Left ventricle myocardium superior (tissue), 1 donor: ENCODE data around the gene FFAR3. TPM values are rescaled to one million over a fixed set of nuclear protein-coding genes. Genes with fewer than 3 reads are reported as not detected.
"Not testable (repeated sequence)": the region's sequence is repeated elsewhere in the genome, so short reads cannot be mapped to it uniquely, and the experiment has no call there.

Source experiments
- ATAC-seq: fragments of 200-7000 bp; cut with Tn5 transposase; one replicate; pipeline ENCODE4 v1.9.1; 2020; ENCODE audit warnings: mild to moderate bottlenecking, moderate library complexity
- DNase-seq: peaks from one replicate; pipeline ENCODE4 v3.0.0-alpha.2; 2020
- intact Hi-C: fragments of 100-400 bp; cut with micrococcal nuclease; formaldehyde crosslinking; loops from one replicate; pipeline ENCODE4 v1.11.0; 2022
- total RNA-seq: library from RNA; stranded (reverse); fragmentation: NEBNext Ultra II Directional; extraction: Animal tissue kit (Norgen Biotek cat#: 25700); gene quantifications from one replicate; pipeline ENCODE4 v1.2.1, GENCODE V29; 2021
- donor health status: DM: no; HTN: yes; CAD: no; lungs with severe emphysema.

The FFAR3 gene
- total RNA-seq, 1 donor from 2014 or later = not detected

DNA sequence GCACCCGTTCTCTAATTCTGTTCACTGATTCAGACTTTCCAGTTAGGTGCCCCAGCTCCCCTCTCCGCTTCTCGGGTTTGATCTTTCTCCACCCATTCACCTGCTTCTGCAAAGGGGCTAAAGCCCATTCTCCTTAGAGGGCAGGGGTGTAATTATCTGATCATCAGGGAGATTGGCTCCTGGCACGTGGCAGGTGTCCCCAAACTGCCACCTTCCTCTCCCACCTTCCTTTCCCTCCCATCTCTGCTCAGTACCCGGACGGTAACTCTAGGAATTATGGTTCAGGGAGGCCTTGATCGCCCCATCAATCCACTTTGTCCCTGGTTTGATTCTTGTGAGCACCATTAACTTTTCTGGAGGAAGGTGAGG, 10.3 kb upstream of the FFAR3 start:
- DNase-seq (no peak), ATAC-seq (no peak)
- intact Hi-C loops = no loop called here

DNA sequence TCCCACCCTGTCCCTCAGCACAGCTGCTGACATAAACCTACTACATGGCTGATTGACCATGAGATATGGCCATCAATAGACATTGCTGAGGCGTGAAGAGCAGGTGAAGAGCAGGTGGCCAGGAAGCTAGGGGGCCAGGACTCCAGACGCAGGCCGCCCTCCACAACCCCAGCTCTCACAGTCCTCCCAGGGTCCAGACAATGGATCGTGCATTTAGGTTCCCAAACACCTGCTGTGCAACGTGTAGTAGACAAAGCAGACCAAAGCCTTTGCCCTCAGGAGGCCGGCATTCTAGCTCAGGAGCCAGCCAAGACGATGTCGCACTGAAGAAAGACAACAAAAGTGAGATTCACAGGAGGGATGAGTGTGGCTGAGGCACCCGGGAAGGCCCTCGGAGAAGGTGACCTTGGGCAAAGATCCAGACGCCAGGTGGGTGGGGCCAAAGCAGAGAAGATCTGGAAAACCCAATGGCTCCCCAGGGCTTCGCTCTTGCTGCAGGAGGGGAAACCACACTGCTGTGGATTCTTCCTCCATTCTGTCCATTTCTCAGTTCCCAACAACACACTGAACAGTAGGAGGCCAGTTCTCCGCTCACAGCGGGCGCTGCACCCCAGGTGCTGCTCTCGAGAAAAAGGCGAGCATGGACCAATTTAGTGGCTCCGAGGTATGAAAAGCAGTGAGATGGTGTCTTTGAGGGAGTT, 9.2 kb upstream of the FFAR3 start:
- intact Hi-C loops = no loop called here
- ATAC-seq (no peak), DNase-seq (no peak)

DNA sequence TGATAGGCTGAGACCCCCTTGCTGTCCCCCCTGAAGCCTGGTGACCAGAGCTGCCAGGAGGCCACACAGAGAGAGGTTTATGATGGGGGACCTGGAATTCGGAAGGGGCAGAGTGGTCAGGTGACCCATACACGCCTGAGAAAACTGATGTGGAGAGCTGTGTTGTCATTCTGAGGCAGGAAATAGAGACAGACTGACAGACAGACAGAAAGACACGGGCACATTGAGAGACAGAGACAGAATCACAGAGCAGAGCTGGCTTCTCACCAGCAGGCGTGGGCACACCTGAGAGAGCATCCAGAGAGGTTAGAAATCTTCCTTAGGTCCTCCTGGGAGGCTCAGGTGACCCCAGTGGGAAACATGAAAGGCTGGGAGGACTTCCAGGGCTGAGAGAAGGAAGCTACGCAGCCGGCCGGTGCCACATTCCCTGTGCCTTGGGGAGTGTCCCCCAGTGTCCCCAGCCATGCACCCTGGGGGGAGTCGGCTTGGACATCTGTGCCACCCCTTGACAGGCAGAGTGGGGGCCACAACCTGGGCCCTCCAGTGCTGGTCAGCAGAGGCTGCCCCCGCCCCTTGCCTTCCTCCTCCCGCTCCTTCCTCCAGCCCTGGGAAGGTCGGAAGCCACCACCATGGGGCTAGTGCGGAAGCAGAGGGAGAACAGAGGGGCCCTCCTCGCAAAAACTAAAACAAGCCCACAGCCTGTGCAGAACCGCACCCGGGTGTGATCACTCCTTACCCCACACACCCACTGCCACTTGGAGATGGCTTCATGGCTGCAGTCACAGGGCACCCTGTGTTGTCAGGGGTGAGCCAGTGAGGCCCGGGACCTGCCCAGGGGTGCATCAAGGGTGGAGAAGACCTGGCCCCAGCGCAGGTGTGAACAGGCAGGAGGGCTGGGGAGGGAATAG, 8.4 kb upstream of the FFAR3 start:
- no peak for ATAC-seq
- no peak for DNase-seq
- intact Hi-C loops = loop anchor here (10.0 kb wide), 1 partner anchor 145 kb away; the partner anchor contains the start of gene KRTDAP

DNA sequence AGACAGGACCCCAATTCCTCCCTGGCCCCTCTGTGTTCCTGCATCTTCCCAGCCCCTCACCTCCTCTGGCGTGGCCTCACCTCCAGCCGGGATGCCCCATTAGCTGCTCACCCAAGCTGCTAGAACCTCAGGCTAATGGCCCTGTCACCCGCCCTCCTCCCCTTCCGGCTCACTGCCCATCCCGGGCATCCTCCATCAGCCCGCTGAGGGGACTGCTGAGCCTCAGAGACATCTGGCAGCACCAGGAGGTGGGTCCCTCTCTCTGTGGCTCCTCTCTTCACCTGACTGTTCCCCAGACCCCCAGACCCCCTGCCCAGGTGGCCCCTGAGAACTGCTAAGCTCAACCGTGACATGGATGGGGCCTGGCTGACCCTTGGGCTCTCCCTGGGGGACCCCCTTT, 7.7 kb upstream of the FFAR3 start:
- ATAC-seq = no peak
- no peak for DNase-seq
- intact Hi-C loops = loop anchor here (10.0 kb wide), 1 partner anchor 144 kb away; the partner anchor contains the start of gene KRTDAP

DNA sequence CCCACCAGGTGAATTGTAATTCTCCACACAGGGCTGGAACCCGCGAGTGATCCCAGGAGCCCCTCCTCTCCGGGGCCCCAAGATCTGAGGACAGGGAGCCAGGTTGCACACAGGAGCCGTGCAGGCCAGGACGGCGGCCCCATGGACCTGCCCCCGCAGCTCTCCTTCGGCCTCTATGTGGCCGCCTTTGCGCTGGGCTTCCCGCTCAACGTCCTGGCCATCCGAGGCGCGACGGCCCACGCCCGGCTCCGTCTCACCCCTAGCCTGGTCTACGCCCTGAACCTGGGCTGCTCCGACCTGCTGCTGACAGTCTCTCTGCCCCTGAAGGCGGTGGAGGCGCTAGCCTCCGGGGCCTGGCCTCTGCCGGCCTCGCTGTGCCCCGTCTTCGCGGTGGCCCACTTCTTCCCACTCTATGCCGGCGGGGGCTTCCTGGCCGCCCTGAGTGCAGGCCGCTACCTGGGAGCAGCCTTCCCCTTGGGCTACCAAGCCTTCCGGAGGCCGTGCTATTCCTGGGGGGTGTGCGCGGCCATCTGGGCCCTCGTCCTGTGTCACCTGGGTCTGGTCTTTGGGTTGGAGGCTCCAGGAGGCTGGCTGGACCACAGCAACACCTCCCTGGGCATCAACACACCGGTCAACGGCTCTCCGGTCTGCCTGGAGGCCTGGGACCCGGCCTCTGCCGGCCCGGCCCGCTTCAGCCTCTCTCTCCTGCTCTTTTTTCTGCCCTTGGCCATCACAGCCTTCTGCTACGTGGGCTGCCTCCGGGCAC, 6.7 kb upstream of the FFAR3 start:
- intact Hi-C loops = loop anchor here (2.0 to 10.0 kb wide), 2 partner anchors 117 to 143 kb away; partner anchors contain the start of gene KRTDAP
- no peak for ATAC-seq
- peak; percentile 20 for DNase-seq

DNA sequence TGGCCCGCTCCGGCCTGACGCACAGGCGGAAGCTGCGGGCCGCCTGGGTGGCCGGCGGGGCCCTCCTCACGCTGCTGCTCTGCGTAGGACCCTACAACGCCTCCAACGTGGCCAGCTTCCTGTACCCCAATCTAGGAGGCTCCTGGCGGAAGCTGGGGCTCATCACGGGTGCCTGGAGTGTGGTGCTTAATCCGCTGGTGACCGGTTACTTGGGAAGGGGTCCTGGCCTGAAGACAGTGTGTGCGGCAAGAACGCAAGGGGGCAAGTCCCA, 6.1 kb upstream of the FFAR3 start:
- DNase-seq = no peak
- ATAC-seq = no peak
- intact Hi-C loops = loop anchor here (2.0 to 10.0 kb wide), 2 partner anchors 117 to 143 kb away; partner anchors contain the start of gene KRTDAP

DNA sequence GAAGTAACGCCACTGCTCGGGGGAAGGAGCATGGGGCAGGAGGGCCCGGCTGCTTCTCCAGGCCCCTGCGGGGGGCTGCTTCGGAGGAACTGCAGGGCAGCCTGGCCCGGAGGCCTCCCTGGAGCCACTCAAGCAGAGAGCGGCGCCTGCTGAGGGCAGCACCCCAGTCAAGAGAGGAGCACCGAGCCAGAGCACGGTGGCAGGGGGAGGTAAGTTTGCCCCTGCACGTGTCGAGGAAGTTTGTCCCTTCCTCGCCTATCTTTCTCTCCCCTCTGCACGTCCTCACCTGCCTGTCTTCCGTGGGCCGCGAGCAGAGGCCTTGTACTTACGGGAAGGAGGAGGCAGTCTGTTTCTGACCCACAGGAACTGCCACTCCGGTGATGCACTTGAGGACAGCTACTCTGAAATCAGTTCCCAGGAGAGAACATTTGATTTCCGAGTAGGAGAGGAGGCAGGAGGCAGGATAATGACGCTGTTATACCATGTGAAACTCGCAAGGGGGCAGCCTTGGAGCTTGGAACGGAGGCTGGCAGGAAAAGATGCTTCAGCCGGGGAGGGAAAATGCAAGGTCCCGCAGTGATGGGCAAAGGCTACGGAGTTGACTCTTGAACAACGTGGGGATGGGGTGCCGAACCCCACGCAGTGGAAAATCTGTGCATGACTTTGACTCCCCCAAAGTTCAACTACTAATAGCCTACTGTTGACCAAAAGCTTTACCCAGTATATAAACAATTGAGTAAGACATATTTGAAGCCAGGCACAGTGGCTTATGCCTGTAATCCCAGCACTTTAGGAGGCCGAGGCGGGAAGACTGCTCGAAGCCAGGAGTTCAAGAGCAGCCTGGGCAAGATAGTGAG, 5.6 kb upstream of the FFAR3 start:
- ATAC-seq (peak; percentile 76), DNase-seq (peak; percentile 63)
- intact Hi-C loops = loop anchor here (2.0 to 10.0 kb wide), 2 partner anchors 116 to 142 kb away; partner anchors contain the start of gene KRTDAP

DNA sequence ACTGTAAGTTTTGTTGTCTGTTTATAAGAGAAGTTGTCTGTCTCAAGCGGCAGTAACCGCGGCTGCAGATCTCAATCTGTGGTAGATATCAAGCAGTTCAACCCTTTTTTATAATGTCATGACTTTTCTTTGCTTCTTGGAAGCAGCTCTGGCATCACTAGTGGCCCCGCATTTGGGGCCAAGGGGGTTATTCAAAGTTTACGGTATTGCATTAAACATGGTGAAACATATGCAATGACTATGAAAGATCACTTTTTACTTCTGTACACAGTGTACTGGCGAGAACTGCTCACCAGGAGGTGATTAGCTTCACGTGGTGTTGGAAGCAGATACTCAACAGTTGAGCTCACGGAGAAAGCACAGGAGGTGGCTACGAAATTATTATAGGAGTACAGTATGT, 4.6 kb upstream of the FFAR3 start:
- ATAC-seq (no peak), DNase-seq (no peak)
- intact Hi-C loops = loop anchor here (2.0 to 10.0 kb wide), 2 partner anchors 115 to 141 kb away; partner anchors contain the start of gene KRTDAP

DNA sequence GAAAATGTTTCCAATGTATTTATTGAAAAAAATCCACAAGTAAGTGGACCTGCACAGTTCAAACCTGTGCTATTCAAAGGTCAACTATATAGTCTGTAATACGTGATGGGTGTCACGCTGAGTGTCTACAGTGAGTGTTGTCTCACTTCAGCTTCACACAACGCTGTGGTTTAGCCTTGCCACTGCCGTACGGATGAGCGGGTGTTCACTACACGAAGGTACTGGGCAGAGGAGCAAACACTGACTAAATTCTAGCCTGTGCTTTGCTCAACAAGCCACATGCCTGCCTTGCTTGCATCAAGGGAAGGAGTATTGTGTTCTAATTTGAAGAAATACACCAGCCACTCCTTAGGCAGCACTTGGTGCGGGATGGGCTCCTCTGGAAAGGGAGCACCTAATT, 3.4 kb upstream of the FFAR3 start:
- DNase-seq (no peak), ATAC-seq (no peak)
- intact Hi-C loops = loop anchor here (10.0 kb wide), 1 partner anchor 140 kb away; the partner anchor contains the start of gene KRTDAP

DNA sequence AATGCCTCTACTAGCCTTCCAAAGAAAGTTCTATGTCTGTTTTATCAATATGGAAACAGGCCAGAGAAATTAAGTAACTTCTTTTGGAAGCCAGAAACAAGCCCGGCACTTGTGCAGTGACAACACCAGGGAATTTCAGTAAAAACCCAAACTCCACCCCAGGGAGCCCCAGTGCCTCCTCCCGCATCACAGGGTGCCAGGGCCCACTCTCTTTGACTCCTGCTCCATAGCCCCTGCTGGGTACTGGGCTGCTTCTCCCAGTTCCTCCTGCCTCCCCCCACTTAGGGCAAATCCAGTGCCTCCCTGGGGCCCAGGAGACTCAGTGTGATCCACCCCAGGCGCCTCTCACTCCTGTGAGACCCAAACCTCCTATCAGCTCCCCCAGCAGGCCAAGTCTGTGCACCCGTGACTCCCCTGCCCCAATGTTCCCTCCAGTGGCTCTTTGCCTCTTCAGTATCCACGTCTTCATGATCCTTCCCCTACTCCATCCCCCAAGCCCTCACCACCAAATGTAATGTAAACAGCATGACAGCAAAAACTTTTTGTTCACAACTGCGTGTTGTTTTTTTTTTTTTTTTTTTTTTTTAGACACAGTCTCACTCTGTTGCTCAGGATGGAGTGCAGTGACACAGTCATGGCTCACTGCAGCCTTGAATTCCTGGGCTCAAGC, 2.3 kb upstream of the FFAR3 start:
- ATAC-seq = peak; percentile 56
- no peak for DNase-seq
- intact Hi-C loops = loop anchor here (10.0 kb wide), 1 partner anchor 139 kb away; the partner anchor contains the start of gene KRTDAP

DNA sequence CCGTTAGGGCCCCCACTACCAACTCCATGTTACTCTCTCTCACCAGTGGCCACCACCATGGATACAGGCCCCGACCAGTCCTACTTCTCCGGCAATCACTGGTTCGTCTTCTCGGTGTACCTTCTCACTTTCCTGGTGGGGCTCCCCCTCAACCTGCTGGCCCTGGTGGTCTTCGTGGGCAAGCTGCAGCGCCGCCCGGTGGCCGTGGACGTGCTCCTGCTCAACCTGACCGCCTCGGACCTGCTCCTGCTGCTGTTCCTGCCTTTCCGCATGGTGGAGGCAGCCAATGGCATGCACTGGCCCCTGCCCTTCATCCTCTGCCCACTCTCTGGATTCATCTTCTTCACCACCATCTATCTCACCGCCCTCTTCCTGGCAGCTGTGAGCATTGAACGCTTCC, 574 bp downstream of the FFAR3 start:
- not testable (repeated sequence) for ATAC-seq, DNase-seq
- intact Hi-C loops = loop anchor here (10.0 kb wide), 1 partner anchor 136 kb away; the partner anchor contains the start of gene KRTDAP

DNA sequence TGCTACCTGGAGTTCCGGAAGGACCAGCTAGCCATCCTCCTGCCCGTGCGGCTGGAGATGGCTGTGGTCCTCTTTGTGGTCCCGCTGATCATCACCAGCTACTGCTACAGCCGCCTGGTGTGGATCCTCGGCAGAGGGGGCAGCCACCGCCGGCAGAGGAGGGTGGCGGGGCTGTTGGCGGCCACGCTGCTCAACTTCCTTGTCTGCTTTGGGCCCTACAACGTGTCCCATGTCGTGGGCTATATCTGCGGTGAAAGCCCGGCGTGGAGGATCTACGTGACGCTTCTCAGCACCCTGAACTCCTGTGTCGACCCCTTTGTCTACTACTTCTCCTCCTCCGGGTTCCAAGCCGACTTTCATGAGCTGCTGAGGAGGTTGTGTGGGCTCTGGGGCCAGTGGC, 1.1 kb downstream of the FFAR3 start:
- intact Hi-C loops = loop anchor here (10.0 kb wide), 1 partner anchor 135 kb away; the partner anchor contains the start of gene KRTDAP
- DNase-seq, ATAC-seq: not testable (repeated sequence)

DNA sequence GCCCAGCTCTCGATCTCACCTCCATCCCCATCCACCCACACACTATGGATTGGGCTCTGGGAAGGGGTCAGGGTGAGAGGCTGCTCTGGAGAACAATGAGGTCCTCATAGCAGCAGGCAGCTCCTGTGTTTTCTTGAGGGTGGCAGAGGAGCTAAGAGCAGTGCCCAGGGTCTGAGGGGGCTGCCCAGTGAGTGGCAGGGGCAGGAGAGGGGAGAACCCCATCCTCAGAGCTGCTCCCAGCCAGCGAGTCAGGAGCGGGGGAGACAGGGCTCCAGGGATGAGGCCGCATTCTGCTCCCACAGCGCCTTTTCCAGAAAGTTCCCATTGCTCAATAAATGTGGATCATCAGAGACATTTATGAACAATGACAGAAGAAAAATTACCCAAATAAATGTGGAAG, 1.8 kb downstream of the FFAR3 start:
- DNase-seq, ATAC-seq, intact Hi-C loops: not testable (repeated sequence)

DNA sequence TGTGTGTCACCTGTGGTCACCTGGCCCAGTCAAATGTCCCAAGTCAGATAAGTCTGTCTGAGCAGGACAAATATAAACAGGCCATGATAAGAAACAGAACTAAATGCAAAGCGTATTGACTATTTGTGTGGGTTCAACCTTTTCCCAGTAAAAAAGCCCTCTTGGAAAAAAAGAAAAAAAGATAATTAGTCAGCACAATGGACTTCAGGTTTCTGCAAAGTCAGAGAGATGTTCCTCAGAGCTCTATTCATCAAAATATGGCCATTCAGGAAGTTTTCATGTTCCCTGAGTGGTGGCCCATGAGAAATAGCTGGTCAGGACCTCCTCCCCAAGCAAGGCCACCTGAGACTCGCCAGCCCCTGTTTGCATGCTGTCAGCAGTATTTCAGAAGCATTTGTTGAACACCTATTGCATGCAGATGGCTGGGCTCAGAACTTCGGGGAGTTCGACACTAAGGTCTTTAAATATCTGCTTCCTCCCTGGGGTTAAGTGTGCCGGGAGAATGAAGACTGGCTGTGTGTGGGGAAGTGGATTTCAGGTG, 2.7 kb downstream of the FFAR3 start:
- DNase-seq = no peak
- no peak for ATAC-seq
- intact Hi-C loops = no loop called here

DNA sequence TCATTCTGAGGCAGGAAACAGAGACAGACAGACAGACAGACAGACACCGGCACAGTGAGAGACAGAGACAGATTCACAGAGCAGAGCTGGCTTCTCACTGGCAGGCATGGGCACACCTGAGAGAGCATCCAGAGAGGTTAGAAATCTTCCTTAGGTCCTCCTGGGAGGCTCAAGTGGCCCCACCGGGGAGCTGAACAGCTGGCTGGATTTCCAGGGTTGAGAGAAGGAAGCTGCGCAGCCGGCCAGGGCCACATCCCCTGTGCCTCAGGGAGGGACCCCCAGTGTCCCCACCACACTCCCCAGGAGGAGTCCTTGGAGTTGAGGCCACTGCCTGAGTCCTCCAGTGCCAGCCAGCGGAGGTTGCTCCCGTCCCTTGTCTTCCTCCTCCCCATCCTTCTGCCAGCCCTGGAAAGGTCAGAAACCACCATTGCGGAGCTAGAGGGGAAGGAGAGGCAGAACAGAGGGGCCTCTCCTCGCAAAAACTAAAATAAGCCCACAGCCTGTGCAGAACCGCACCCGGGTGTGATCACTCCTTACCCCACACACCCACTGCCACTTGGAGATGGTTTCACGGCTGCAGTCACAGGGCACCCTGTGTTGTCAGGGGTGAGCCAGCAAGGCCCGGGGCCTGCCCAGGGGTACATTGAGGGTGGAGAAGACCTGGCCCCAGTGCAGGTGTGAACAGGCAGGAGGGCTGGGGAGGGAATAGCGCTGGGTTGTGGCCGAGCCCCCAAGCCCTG, 4.2 kb downstream of the FFAR3 start:
- intact Hi-C loops = no loop called here
- no peak for ATAC-seq

DNA sequence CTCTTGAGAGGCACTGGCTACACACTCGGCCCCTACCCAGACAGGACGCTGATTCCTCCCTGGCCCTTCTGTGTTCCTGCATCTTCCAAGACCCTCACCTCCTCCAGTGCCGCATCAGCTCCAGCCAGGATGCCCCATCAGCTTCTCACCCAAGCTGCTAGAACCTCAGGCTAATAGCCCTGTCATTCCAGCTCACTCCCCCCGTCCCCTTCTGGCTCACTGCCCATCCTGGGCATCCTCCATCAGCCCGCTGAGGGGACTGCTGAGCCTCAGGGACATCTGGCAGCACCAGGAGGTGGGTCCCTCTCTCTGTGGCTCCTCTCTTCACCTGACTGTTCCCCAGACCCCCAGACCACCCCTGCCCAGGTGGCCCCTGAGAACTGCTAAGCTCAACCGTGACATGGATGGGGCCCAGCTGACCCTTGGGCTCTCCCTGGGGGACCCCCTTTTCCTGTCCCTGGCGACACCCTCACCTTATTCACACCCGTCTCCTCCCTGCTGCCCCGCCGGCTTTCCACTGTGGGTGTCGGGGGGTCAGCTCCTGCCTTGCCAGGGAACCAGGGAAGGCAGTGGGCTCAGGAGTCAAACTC, 4.8 kb downstream of the FFAR3 start:
- DNase-seq (no peak), ATAC-seq (no peak)
- intact Hi-C loops = no loop called here

More for the DNA sequence above, 4.2 kb downstream of the FFAR3 start:
- no peak for DNase-seq
